ENCODE measurements around the gene MACROD2. TPM values are rescaled to one million over a fixed set of nuclear protein-coding genes. Genes with fewer than 3 reads are reported as not detected.
A peak's percentile ranks its signal among the peaks of the same experiment; 100 is the strongest.

The MACROD2 gene
- total RNA-seq, 1 experiment from 2014 or later = 1.6 TPM

DNA sequence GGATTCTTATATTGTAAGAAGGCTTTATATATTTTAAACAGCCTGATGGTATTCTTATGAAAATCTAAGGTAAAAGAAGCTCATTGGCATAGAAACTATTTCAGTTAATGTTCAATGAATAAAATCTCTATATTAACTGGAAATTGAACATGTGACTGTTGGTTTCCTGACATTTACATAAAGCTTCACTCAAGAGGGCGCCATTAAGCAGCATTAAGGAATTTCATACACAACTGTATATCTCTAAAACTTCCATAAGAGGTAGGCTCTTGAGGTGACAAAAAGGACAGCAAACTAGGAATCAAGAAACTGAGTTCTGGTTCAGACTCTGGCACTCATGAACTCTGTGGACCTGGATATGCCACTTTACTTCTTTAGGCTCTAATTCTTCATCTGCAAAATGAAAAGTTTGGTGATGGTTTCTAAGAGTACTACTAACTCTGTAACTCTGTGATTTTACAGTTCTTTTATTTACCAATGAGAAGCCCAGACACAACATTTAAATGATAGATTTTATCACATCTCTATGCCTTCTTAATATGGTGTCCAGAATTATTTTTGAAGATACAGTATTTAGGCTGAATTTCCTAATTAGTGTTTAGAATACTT is 194.6 kb downstream of the MACROD2 start:
- Histone ChIP-seq H4K91ac (ENCODE audit: insufficient read length, low read depth, low read length) (no peak overlapping the region), H2AFZ (ENCODE audit: low read length) (no peak overlapping the region), H2BK20ac (ENCODE audit: low read depth, low read length, poor library complexity, severe bottlenecking) (no peak overlapping the region), H4K20me1 (ENCODE audit: control insufficient read depth, insufficient read depth, insufficient read length) (no peaks in the 10 kb centered on the region), H3K4me1 (ENCODE audit: insufficient read depth, low read length) (no peaks in the 10 kb centered on the region), H3K4ac (ENCODE audit: low read depth, low read length) (no peak overlapping the region), H3K18ac (ENCODE audit: insufficient read length, low read depth, low read length) (no peak overlapping the region), H4K5ac (ENCODE audit: insufficient read length, low read depth, low read length) (no peak overlapping the region), H2BK5ac (ENCODE audit: insufficient read length, low read length) (no peak overlapping the region), H3K79me1 (ENCODE audit: insufficient read depth, low read depth, low read length, poor library complexity, severe bottlenecking) (no peaks in the 10 kb centered on the region), H3K9me3 (ENCODE audit: control insufficient read depth, low read depth, low read length) (no peaks in the 10 kb centered on the region), H3K79me2 (ENCODE audit: insufficient read depth, low read length) (no peaks in the 10 kb centered on the region), H3K14ac (ENCODE audit: insufficient read depth, low read length) (no peak overlapping the region), H3K27ac (ENCODE audit: insufficient read length, low read depth, low read length) (no peak overlapping the region), H3K9ac (ENCODE audit: extremely low read depth, insufficient read length, low read length) (no peak overlapping the region), H3K23ac (ENCODE audit: insufficient read length, low read depth, low read length) (no peak overlapping the region), H2AK5ac (ENCODE audit: insufficient read length, low read length) (no peak overlapping the region), H2BK15ac (ENCODE audit: low read depth, low read length) (no peak overlapping the region), H2BK12ac (ENCODE audit: insufficient read length, low read depth, low read length) (no peak overlapping the region), H3K4me2 (ENCODE audit: insufficient read depth, insufficient read length, low read length) (no peak overlapping the region), H3T11ph (ENCODE audit: low read length) (no peak overlapping the region), H3K56ac (ENCODE audit: insufficient read length, low read depth, low read length) (no peak overlapping the region), H2BK120ac (ENCODE audit: low read depth, low read length, poor library complexity, severe bottlenecking) (no peak overlapping the region), H3K23me2 (ENCODE audit: insufficient read length, low read depth, low read length, poor library complexity, severe bottlenecking) (no peaks in the 10 kb centered on the region), H4K8ac (replicated peaks; ENCODE audit: insufficient read length, low read depth, low read length) (no peak overlapping the region), H3K27me3 (ENCODE audit: insufficient read depth, low read length) (no peaks in the 10 kb centered on the region; the same call in 1 of the 2 replicates)
- H3K4me3 Mint-ChIP-seq = no peak overlapping the region
- WGBS (ENCODE audit: extremely low coverage, insufficient read length, low lambda C conversion rate) = no CpG with 5 or more reads among the region's 1 CpG
- H3K4me1 Mint-ChIP-seq = peaks cover 0 to 6% of the 10 kb centered on the region in 2 experiments; a peak in 1 of 4 replicates
- DNase-seq = no peak
- H3K9me3 Mint-ChIP-seq = no peaks in the 10 kb centered on the region
- no peak overlapping the region for H3K27ac Mint-ChIP-seq
- TF ChIP-seq, protein P1, sequence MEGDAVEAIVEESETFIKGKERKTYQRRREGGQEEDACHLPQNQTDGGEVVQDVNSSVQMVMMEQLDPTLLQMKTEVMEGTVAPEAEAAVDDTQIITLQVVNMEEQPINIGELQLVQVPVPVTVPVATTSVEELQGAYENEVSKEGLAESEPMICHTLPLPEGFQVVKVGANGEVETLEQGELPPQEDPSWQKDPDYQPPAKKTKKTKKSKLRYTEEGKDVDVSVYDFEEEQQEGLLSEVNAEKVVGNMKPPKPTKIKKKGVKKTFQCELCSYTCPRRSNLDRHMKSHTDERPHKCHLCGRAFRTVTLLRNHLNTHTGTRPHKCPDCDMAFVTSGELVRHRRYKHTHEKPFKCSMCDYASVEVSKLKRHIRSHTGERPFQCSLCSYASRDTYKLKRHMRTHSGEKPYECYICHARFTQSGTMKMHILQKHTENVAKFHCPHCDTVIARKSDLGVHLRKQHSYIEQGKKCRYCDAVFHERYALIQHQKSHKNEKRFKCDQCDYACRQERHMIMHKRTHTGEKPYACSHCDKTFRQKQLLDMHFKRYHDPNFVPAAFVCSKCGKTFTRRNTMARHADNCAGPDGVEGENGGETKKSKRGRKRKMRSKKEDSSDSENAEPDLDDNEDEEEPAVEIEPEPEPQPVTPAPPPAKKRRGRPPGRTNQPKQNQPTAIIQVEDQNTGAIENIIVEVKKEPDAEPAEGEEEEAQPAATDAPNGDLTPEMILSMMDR (conservative IDR thresholded peaks at IDR 0.05) = peak; percentile 52; the same call in 2 of the 3 replicates
- no peaks in the 10 kb centered on the region for H3K27me3 Mint-ChIP-seq (ENCODE audit: low read depth)
- H3K36me3 Mint-ChIP-seq (ENCODE audit: insufficient read depth in 1 of 3, low read depth in 3 of 3) = no peaks in the 10 kb centered on the region

Data from H9 (cell line).